ENCODE results near the gene CSNK2B. TPM values are rescaled to one million over a fixed set of nuclear protein-coding genes. Genes with fewer than 3 reads are reported as not detected.
A peak's percentile ranks its signal among the peaks of the same experiment; 100 is the strongest.

Gene CSNK2B
- total and polyA plus RNA-seq, 9 of the 15 experiments (the other 6 are each of a cell fraction or from before 2014, with no cell fraction given): 120 to 1,126 (median 529) TPM

DNA sequence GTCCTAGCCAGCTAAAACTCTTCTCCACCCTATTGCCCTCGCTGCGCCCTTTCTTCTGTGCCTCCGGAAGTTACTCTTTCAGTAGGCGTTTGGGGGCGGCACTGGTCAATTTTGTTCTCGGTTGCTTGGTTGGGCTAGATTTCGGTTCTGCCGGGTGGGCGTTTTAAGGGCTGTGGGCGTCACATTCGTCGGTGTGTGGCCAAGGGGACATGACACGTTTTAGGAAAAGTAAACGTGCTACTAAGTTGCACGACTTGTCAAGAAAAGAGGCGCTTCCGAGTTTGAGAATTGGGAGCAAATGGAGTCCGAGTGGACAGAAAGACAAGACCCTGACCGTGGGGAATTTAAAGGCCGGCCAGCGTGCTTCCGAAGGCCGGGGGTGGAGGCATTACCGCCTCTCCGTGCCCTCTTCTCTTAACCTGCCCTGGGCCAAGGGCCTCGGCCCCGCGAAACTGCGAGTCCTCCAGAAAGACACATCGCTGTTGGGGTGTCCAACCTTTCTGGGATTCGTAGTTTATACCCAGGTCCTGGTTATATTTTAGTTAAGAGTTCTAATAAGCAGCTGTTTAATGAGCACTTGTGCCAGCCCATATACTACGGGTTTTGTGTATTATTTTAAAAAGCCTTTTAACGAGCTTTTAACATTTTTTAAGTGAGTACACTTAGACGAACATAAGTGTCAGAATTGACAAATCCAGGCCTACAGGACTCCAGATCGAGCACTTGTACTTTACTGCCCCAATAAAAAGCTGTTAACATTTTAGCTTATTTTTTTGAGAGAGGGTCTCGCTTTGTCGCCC, 12.8 kb upstream of the CSNK2B start (continued):
- TF ChIP-seq ZNF274 (IDR thresholded peaks at IDR 0.05; ENCODE audit: borderline replicate concordance, low read depth, low read length) (no peak), GTF2A2 (tag; IDR thresholded peaks at IDR 0.05) (peak; percentile 78), FOXM1 (IDR thresholded peaks at IDR 0.05; ENCODE audit: low read depth) (peak; percentile 62), FOXM1 (CRISPR knock-in tag; IDR thresholded peaks at IDR 0.05; ENCODE audit: low read depth) (no peak), NR2C2 (CRISPR knock-in tag; IDR thresholded peaks at IDR 0.05) (peak; percentile 42; the same call in 1 of the 2 replicates), NR2C2 (tag; IDR thresholded peaks at IDR 0.05) (peak; percentile 98), CHD4 (IDR thresholded peaks at IDR 0.05; ENCODE audit: insufficient read depth, insufficient replicate concordance, low read depth, low read length, poor library complexity, severe bottlenecking) (peak; percentile 20), SIN3B (IDR thresholded peaks at IDR 0.05; ENCODE audit: low read depth) (no peak), SIN3A (IDR thresholded peaks at IDR 0.05; ENCODE audit: borderline replicate concordance in 2 of 2, control insufficient read depth in 1 of 2, low read depth in 2 of 2, low read length in 2 of 2) (peak; percentile 1 to 79; a peak in 1 of 4 replicates), CAMTA2 (CRISPR knock-in tag; conservative IDR thresholded peaks at IDR 0.05) (peak; percentile 32; the same call in 1 of the 2 replicates), NR1H2 (CRISPR knock-in tag; IDR thresholded peaks at IDR 0.05) (peak; percentile 20; the same call in 1 of the 2 replicates), ZBED1 (IDR thresholded peaks at IDR 0.05) (peak; percentile 69), DACH1 (IDR thresholded peaks at IDR 0.05; ENCODE audit: partially characterized antibody) (no peak), TAF7 (tag; IDR thresholded peaks at IDR 0.05) (peak; percentile 86), RNF2 (IDR thresholded peaks at IDR 0.05) (no peak), ZNF253 (CRISPR knock-in tag; conservative IDR thresholded peaks at IDR 0.05) (no peak), PHF8 (IDR thresholded peaks at IDR 0.05; ENCODE audit: borderline replicate concordance, low read length) (peak; percentile 71; the same call in 1 of the 2 replicates), TAF1 (IDR thresholded peaks at IDR 0.05; ENCODE audit: control insufficient read depth, extremely low read depth, insufficient read depth, low read length, severe bottlenecking) (peak; percentile 96), NFATC3 (IDR thresholded peaks at IDR 0.05) (peak; percentile 79), MYBL2 (IDR thresholded peaks at IDR 0.05; ENCODE audit: low read depth) (no peak; the same call in 1 of the 2 replicates), MYBL2 (CRISPR knock-in tag; IDR thresholded peaks at IDR 0.05; ENCODE audit: borderline replicate concordance) (no peak), ZEB2 (IDR thresholded peaks at IDR 0.05) (peak; percentile 70)
- TF ChIP-seq, protein P1, sequence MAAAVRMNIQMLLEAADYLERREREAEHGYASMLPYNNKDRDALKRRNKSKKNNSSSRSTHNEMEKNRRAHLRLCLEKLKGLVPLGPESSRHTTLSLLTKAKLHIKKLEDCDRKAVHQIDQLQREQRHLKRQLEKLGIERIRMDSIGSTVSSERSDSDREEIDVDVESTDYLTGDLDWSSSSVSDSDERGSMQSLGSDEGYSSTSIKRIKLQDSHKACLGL (CRISPR knock-in tag; IDR thresholded peaks at IDR 0.05; ENCODE audit: borderline replicate concordance, poor library complexity, severe bottlenecking): peak; percentile 77
- TF ChIP-seq, protein P2, sequence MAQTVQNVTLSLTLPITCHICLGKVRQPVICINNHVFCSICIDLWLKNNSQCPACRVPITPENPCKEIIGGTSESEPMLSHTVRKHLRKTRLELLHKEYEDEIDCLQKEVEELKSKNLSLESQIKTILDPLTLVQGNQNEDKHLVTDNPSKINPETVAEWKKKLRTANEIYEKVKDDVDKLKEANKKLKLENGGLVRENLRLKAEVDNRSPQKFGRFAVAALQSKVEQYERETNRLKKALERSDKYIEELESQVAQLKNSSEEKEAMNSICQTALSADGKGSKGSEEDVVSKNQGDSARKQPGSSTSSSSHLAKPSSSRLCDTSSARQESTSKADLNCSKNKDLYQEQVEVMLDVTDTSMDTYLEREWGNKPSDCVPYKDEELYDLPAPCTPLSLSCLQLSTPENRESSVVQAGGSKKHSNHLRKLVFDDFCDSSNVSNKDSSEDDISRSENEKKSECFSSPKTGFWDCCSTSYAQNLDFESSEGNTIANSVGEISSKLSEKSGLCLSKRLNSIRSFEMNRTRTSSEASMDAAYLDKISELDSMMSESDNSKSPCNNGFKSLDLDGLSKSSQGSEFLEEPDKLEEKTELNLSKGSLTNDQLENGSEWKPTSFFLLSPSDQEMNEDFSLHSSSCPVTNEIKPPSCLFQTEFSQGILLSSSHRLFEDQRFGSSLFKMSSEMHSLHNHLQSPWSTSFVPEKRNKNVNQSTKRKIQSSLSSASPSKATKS (CRISPR knock-in tag; IDR thresholded peaks at IDR 0.05): peak; percentile 58; the same call in 1 of the 2 replicates
